A549 treated with RU486 at 1 μM for 4 hours (cell line): Measurements from ENCODE around the gene EFL1. TPM values are rescaled to one million over a fixed set of nuclear protein-coding genes. Genes with fewer than 3 reads are reported as not detected.

Experiments used
- total RNA-seq: library from RNA; stranded (reverse); fragments of 200-300 nt; extraction: Qiagen RNA extraction; gene quantifications from 5 replicates; pipeline ENCODE4 v1.2.3, GENCODE V29; 2022; ENCODE audit warnings: low read depth

The EFL1 gene
- total RNA-seq = 22.2 to 27.2 TPM (median 23.7 TPM) in 5 replicates

DNA sequence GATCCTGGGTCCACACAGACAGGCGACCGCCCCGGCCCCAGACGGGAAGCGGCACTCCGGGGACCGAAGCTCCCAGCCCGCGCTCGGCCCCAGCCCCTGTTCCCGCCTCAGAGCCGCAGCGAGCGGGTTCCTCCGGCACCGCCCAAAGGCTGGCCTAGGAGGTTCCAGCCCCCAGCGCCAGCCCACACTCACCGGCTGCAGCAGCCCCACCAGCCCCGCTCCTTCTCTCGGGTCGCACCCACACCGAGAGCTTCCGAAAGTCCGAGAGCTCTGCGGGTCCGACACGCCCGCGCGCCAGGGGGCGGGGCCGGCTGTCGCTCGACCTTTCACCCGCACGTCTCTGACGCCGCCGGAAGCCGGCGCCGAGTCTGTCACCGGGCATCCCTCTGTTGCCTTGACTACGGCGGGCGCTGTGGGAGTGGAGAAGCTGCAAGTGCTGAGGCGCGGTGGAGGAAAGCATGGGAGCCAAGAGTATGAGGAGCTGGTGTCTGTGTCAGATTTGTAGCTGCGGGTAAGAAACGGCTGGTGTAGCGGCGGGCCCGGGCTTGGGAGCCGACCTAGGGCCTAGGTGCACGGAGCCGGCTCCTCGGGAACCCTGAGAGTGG, at the start of gene EFL1, which contains the start of gene SAXO2:
Gene EFL1 (minus strand): TSS at position 313 of the 605 bp plus-strand sequence. CDS start 956 bp downstream, outside the sequence.
Gene SAXO2 (plus strand): TSS at position 397 of the 605 bp plus-strand sequence. CDS start 62 bp downstream, at position 459.

Other genes starting within 250 kb of the EFL1 start
- gene MEX3B, start 216.7 kb downstream of the EFL1 start, total RNA-seq = 3.8 to 6.4 TPM (median 5.8 TPM) in 5 replicates
- 1.9 to 3.4 TPM (median 2.6 TPM) in 5 replicates for gene SAXO2, start 84 bp upstream of the EFL1 start, total RNA-seq
- 0.38 to 0.71 TPM (median 0.59 TPM) in 5 replicates for gene GOLGA6L10, start 86.7 kb upstream of the EFL1 start, total RNA-seq
- gene GOLGA6L9, start 167.1 kb upstream of the EFL1 start, total RNA-seq = 2.3 to 3.1 TPM (median 3.0 TPM) in 5 replicates